T-helper 2 cell treated with Interferon-gamma antibody and Interleukin-4, amounts not matched to agents 100 ng/mL and 5 ng/mL, for 36 hours (primary cell): ENCODE measurements around the gene RAX. TPM values are rescaled to one million over a fixed set of nuclear protein-coding genes. Genes with fewer than 3 reads are reported as not detected.
"Not testable (repeated sequence)": the region's sequence is repeated elsewhere in the genome, so short reads cannot be mapped to it uniquely, and the experiment has no call there.

Experiments used
- intact Hi-C: fragments of 100-400 bp; cut with micrococcal nuclease; formaldehyde crosslinking; loops from one replicate; pipeline ENCODE4 v1.15.1; 2023
- total RNA-seq: library from RNA; stranded (reverse); gene quantifications from 2 replicates; pipeline ENCODE4 v1.2.3, GENCODE V29; 2022

The RAX gene
- total RNA-seq, 1 donor from 2014 or later, result not detected

- intact Hi-C loops, result no loop called here
These were observed 692 bp upstream of the RAX start for GRCh38 chr18:59273759-59274532.

GRCh38 chr18:59272221-59272888 lies 899 bp downstream of the RAX start:
- intact Hi-C loops, result no loop called here

GRCh38 chr18:59271606-59272220 lies 1.5 kb downstream of the RAX start:
- intact Hi-C loops, result loop anchor here (2.0 kb wide), 1 partner anchor 87 kb away; the partner anchor contains the start of gene LMAN1

- intact Hi-C loops, result loop anchor here (2.0 kb wide), 1 partner anchor 88 kb away; the partner anchor contains the start of gene LMAN1
These were observed 2.5 kb downstream of the RAX start for GRCh38 chr18:59270689-59271257.

GRCh38 chr18:59269563-59270119 lies 3.6 kb downstream of the RAX start:
- intact Hi-C loops, result loop anchor here (2.0 to 5.0 kb wide), 5 partner anchors 47 to 1832 kb away; partner anchors contain the start of genes GRP, LMAN1, ONECUT2 and SEC11C

GRCh38 chr18:59268721-59269562 lies 4.3 kb downstream of the RAX start:
- intact Hi-C loops, result loop anchor here (2.0 to 5.0 kb wide), 4 partner anchors 47 to 1832 kb away; partner anchors contain the start of genes GRP, ONECUT2 and SEC11C

- intact Hi-C loops, result loop anchor here (2.0 to 5.0 kb wide), 4 partner anchors 46 to 1831 kb away; partner anchors contain the start of genes GRP, ONECUT2 and SEC11C
These were observed 5.0 kb downstream of the RAX start for GRCh38 chr18:59268127-59268720.

GRCh38 chr18:59267503-59268126 lies 5.6 kb downstream of the RAX start:
- intact Hi-C loops, result loop anchor here (2.0 to 5.0 kb wide), 4 partner anchors 45 to 1830 kb away; partner anchors contain the start of genes GRP, ONECUT2 and SEC11C

- intact Hi-C loops, result loop anchor here (5.0 kb wide), 3 partner anchors 45 to 1830 kb away; partner anchors contain the start of genes GRP, ONECUT2 and SEC11C
These were observed 6.3 kb downstream of the RAX start for GRCh38 chr18:59266886-59267502.

GRCh38 chr18:59266459-59266858 lies 6.8 kb downstream of the RAX start:
- intact Hi-C loops, result loop anchor here (5.0 kb wide), 3 partner anchors 44 to 1829 kb away; partner anchors contain the start of genes GRP, ONECUT2 and SEC11C

- intact Hi-C loops, result loop anchor here (5.0 kb wide), 3 partner anchors 44 to 1829 kb away; partner anchors contain the start of genes GRP, ONECUT2 and SEC11C
These were observed 7.3 kb downstream of the RAX start for GRCh38 chr18:59265974-59266369.

GRCh38 chr18:59265246-59265973 lies 7.8 kb downstream of the RAX start:
- intact Hi-C loops, result loop anchor here (5.0 kb wide), 3 partner anchors 43 to 1828 kb away; partner anchors contain the start of genes GRP, ONECUT2 and SEC11C

GRCh38 chr18:59264651-59265245 lies 8.5 kb downstream of the RAX start:
- intact Hi-C loops, result loop anchor here (5.0 kb wide), 3 partner anchors 42 to 1827 kb away; partner anchors contain the start of genes GRP, ONECUT2 and SEC11C

GRCh38 chr18:59264121-59264571 lies 9.1 kb downstream of the RAX start:
- intact Hi-C loops, result no loop called here

- intact Hi-C loops, result no loop called here
These were observed 9.6 kb downstream of the RAX start for GRCh38 chr18:59263661-59264060.

- intact Hi-C loops, result not testable (repeated sequence)
These were observed 11.0 kb downstream of the RAX start for GRCh38 chr18:59262243-59262642.

- intact Hi-C loops, result not testable (repeated sequence)
These were observed 11.4 kb downstream of the RAX start for GRCh38 chr18:59261842-59262241.
